Body of pancreas (tissue), 4 donors: ENCODE measurements around the gene CCDC138. TPM values are rescaled to one million over a fixed set of nuclear protein-coding genes. Genes with fewer than 3 reads are reported as not detected.
A peak's percentile ranks its signal among the peaks of the same experiment; 100 is the strongest.

ENCODE experiments used
- ATAC-seq: fragments of 150-250 bp; one replicate; pipeline ENCODE4 v1.9.1; 2016
- DNase-seq, 4 donors: peaks; one replicate each; pipeline ENCODE4 v3.0.0-alpha.2; 2019
- H3K27ac ChIP-seq, 4 donors: fragments of 200-600 bp; sonication (generic); 1 replicate in 3 of 4; 2 replicates in 1 of 4; pipeline versions ENCODE4 v1.5.1 to v1.6.1; 2016 to 2019; ENCODE audit warnings: mild to moderate bottlenecking in 1 of 4, mixed read lengths in 1 of 4, moderate library complexity in 1 of 4
- H3K27me3 ChIP-seq, 2 donors: fragments of 200-600 bp; sonication (generic); one replicate each; pipeline ENCODE4 v1.6.0; 2016; ENCODE audit warnings: mild to moderate bottlenecking in 1 of 2
- H3K36me3 ChIP-seq, 2 donors: fragments of 200-600 bp; sonication (generic); replicated peaks in 1 of 2; 2 replicates each; pipeline ENCODE4 v1.5.1; 2016; ENCODE audit warnings: low read depth in 2 of 2; ENCODE audit not compliant: insufficient read depth in 1 of 2
- H3K4me1 ChIP-seq: fragments of 200-600 bp; sonication (generic); one replicate; pipeline ENCODE4 v1.6.0; 2016
- H3K4me3 ChIP-seq, 2 donors: fragments of 200-600 bp; sonication (generic); 1 replicate in 1 of 2; 2 replicates in 1 of 2; pipeline ENCODE4 v1.5.1; 2016 to 2019
- H3K9me3 ChIP-seq, 3 donors: fragments of 200-600 bp; sonication (generic); 1 replicate in 2 of 3; 2 replicates in 1 of 3; pipeline ENCODE4 v1.5.1; 2016
- POLR2A ChIP-seq, 3 donors: fragments of 450-650 bp; IDR thresholded peaks; one replicate each; pipeline ENCODE4 v1.6.1; 2016; ENCODE audit warnings: antibody characterized with exemption in 3 of 3, mild to moderate bottlenecking in 2 of 3
- WGBS, 2 donors: methylation state at CpG; one replicate each; pipeline ENCODE4 v1.1.5; 2017; 5-methylcytosine and 5-hydroxymethylcytosine counted together
- intact Hi-C: fragments of 100-400 bp; cut with DNase I; formaldehyde crosslinking; loops from one replicate; pipeline ENCODE4 v1.15.1; 2023
- total RNA-seq, 2 donors: library from RNA; depleted of rRNA; stranded (reverse); fragments of >200 nt; gene quantifications; one replicate each; pipeline ENCODE4 v1.1.0, GENCODE V29; 2016
- TF ChIP-seq, protein P1 (sequence below), 7 experiments: fragments of 450-650 bp in 4 of 7; fragments of 200-600 bp in 3 of 7; sonication (generic) in 3 of 7; IDR thresholded peaks; one replicate each; pipeline ENCODE4 v1.5.1; 2016 to 2019; ENCODE audit warnings: antibody characterized with exemption in 7 of 7

CCDC138 gene
- total RNA-seq, 2 donors from 2014 or later, result 3.1 to 9.6 TPM

DNA sequence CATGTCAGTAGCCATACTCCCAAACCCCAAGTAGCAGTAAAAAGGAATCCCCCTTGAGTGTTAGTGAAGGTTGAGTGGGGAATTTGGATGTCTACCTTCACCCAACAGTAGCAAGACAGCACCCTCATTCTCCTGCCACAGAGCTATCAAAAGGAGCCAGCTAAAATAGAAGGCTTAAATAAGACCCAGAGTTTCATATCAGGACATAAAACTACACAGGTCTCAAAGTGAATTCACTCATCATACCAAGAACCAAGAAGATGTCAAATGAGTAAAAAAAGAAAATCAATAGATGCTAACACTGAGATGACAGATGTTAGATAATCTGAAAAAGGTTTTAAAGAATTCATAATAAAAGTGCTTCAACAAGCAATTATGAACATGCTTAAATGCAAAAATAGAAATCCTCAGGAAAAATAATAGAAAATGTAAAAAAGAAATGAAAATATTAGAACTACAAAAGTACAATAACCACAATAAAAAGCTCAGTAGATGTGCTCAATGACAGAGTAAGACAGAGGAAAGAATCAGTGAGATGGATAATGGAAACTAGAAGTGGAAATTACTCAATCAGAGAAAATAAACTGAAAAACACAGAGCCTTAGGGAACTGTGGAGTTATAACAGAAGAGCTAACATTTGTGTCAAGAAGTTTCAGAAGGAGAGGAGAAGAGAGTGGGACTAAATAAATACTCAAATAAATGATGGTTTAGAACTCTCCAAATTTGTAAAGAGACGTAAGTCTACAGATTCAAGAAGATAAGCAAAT, 111.9 kb downstream of the CCDC138 start:
- no peak overlapping the region for H3K27ac ChIP-seq
- no peaks in the 10 kb centered on the region for H3K9me3 ChIP-seq
- DNase-seq (no peak), ATAC-seq (no peak)
- TF ChIP-seq, protein P1, sequence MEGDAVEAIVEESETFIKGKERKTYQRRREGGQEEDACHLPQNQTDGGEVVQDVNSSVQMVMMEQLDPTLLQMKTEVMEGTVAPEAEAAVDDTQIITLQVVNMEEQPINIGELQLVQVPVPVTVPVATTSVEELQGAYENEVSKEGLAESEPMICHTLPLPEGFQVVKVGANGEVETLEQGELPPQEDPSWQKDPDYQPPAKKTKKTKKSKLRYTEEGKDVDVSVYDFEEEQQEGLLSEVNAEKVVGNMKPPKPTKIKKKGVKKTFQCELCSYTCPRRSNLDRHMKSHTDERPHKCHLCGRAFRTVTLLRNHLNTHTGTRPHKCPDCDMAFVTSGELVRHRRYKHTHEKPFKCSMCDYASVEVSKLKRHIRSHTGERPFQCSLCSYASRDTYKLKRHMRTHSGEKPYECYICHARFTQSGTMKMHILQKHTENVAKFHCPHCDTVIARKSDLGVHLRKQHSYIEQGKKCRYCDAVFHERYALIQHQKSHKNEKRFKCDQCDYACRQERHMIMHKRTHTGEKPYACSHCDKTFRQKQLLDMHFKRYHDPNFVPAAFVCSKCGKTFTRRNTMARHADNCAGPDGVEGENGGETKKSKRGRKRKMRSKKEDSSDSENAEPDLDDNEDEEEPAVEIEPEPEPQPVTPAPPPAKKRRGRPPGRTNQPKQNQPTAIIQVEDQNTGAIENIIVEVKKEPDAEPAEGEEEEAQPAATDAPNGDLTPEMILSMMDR (IDR thresholded peaks at IDR 0.05), result no peak
- no peak for TF ChIP-seq POLR2A (IDR thresholded peaks at IDR 0.05)
- H3K27me3 ChIP-seq, result no peaks in the 10 kb centered on the region
- H3K36me3 ChIP-seq, result no peaks in the 10 kb centered on the region
- no peaks in the 10 kb centered on the region for H3K4me1 ChIP-seq
- 73 to 77% methylated on average over 1 of the region's 1 CpG for WGBS, 2 donors
- intact Hi-C loops, result no loop called here
- H3K4me3 ChIP-seq, result no peak overlapping the region

DNA sequence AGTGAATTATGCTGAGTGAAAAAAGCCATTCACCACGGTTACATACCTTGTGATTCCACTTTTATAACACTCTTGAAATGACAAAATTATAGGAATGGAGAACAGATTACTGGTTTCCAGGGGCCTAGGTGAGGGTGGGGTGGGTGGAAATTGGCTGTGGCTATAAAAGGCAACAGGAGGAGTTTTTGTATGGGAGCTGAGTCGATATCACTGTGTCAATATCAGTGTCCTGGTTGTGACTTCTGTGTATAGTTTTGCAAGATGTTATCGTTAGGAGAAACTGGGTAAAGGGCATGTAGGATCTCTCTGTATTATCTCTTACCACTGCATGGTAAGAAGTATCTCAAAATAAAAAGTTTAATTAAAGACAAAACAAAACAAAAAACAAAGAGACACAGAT, 118.1 kb downstream of the CCDC138 start:
- H3K36me3 ChIP-seq, result no peaks in the 10 kb centered on the region
- WGBS, 2 donors, result 32 to 33% methylated on average over 3 of the region's 3 CpGs
- no peak overlapping the region for H3K4me3 ChIP-seq
- no peaks in the 10 kb centered on the region for H3K9me3 ChIP-seq
- no peak for TF ChIP-seq POLR2A (IDR thresholded peaks at IDR 0.05)
- TF ChIP-seq, protein P1 (IDR thresholded peaks at IDR 0.05), result no peak
- no peak for ATAC-seq
- intact Hi-C loops, result no loop called here
- H3K27ac ChIP-seq, result no peak overlapping the region
- H3K27me3 ChIP-seq, result no peaks in the 10 kb centered on the region
- DNase-seq, result no peak
- H3K4me1 ChIP-seq, result no peaks in the 10 kb centered on the region

DNA sequence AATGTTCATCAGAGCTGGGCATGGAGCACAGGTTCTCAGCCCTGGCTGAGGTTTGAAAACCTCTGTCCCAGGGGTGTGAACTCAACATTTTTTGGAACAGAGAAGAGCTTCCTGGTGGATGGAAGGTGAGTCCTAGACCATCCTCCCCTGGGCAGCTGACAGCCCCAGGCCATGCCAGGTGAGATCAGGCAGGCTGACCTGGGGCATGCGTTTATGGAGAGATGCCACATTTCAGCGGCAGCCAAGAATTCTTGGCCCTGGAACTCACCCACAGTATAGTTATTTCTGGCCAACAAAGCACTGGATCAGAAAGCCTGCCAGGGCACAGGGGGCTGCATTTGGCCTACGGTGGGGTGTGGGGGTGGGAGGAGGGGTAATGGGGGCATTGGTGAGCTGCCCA, 118.6 kb downstream of the CCDC138 start:
- H3K4me3 ChIP-seq, result no peak overlapping the region
- H3K36me3 ChIP-seq, result no peaks in the 10 kb centered on the region
- ATAC-seq (peak; percentile 65), DNase-seq (peak in 3 of 4 donors; percentile 12 to 38 (median 34))
- no peaks in the 10 kb centered on the region for H3K4me1 ChIP-seq
- intact Hi-C loops, result no loop called here
- 24 to 31% methylated on average over 2 to 3 of the region's 3 CpGs for WGBS, 2 donors
- no peaks in the 10 kb centered on the region for H3K9me3 ChIP-seq
- H3K27me3 ChIP-seq, result no peaks in the 10 kb centered on the region
- TF ChIP-seq POLR2A (IDR thresholded peaks at IDR 0.05), result no peak
- TF ChIP-seq, protein P1 (IDR thresholded peaks at IDR 0.05), result no peak
- peak overlapping the region in 1 of 4 donors; percentile 47 for H3K27ac ChIP-seq

DNA sequence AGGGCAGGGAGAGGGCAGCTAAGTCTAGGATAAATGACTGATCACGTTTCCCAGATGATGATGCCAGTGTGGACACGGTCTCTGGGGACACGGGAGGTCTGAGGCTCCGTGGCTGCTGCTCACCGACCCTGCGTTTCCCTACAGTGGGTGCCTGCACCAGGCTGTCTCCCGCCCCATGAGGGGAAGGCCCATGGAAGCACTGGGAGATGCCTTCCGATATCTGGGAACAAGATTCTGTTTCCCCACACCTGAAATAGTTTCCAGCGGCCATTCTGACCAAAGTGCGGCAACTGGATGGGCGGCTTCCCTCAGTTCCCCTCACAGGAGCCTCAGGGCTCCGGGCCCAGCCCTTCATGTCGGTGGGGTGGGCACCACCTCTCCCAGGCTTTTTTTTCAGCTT, 119.3 kb downstream of the CCDC138 start:
- Histone ChIP-seq H3K9me3 (no peaks in the 10 kb centered on the region), H3K27me3 (no peaks in the 10 kb centered on the region), H3K36me3 (no peaks in the 10 kb centered on the region), H3K4me1 (no peaks in the 10 kb centered on the region), H3K27ac (peak overlapping the region in 1 of 4 donors; percentile 47), H3K4me3 (no peak overlapping the region)
- WGBS, 2 donors, result 46 to 76% methylated on average over 8 to 13 of the region's 13 CpGs
- DNase-seq (no peak), ATAC-seq (no peak)
- intact Hi-C loops, result no loop called here
- no peak for TF ChIP-seq POLR2A (IDR thresholded peaks at IDR 0.05)
- TF ChIP-seq, protein P1 (IDR thresholded peaks at IDR 0.05), result no peak
